HG02884 (cell line): Measurements from ENCODE around the gene TRIM17.

Source experiments
- ATAC-seq: cut with Tn5 transposase; IDR thresholded peaks from one replicate; pipeline ENCODE4 v1.9.1; 2021; ENCODE audit warnings: mild to moderate bottlenecking, moderate library complexity; ENCODE audit not compliant: unreplicated experiment

TRIM17 gene

GRCh38 chr1:228359613-228360532 lies 56.8 kb downstream of the TRIM17 start:
- ATAC-seq = no peak

- no peak for ATAC-seq
These were observed 57.7 kb downstream of the TRIM17 start for GRCh38 chr1:228358764-228359612.

- ATAC-seq = no peak
These were observed 58.5 kb downstream of the TRIM17 start for GRCh38 chr1:228358039-228358763.
